HepG2 (cell line): Measurements from ENCODE around the gene COL8A1.
"Not testable (repeated sequence)": the region's sequence is repeated elsewhere in the genome, so short reads cannot be mapped to it uniquely, and the experiment has no call there.

Experiments
- ATF5 ChIP-seq: sonication (generic); formaldehyde crosslinking; IDR thresholded peaks from 2 replicates; pipeline ENCODE4 v1.4.0; 2020; ENCODE audit warnings: mild to moderate bottlenecking, low read depth, missing genetic modification reagents
- MAX ChIP-seq: IDR thresholded peaks from 2 replicates; pipeline ENCODE4 v1.6.1; 2012; ENCODE audit warnings: inconsistent platforms
- NFATC3 ChIP-seq: sonication (generic); formaldehyde crosslinking; IDR thresholded peaks from 2 replicates; pipeline ENCODE4 v1.5.1; 2020; ENCODE audit warnings: mild to moderate bottlenecking, missing genetic modification reagents
- POLR2A ChIP-seq, 2 experiments: IDR thresholded peaks; 2 replicates each; pipeline ENCODE4 v1.6.1; 2011; ENCODE audit warnings: low read depth in 2 of 2, low read length in 2 of 2, mild to moderate bottlenecking in 1 of 2, moderate library complexity in 1 of 2; ENCODE audit not compliant: insufficient read depth in 1 of 2
- TCF7L2 ChIP-seq: IDR thresholded peaks from 2 replicates; pipeline ENCODE4 v1.6.1; 2011; ENCODE audit warnings: mild to moderate bottlenecking, low read depth, low read length, moderate library complexity
- TOPORS ChIP-seq: sonication (generic); formaldehyde crosslinking; IDR thresholded peaks from 2 replicates; pipeline ENCODE4 v1.8.0; 2023; ENCODE audit warnings: mild to moderate bottlenecking, missing genetic modification reagents

GRCh38 chr3:99841949-99842348 lies 203.6 kb downstream of the COL8A1 start:
- not testable (repeated sequence) for TF ChIP-seq ATF5 (CRISPR knock-in tag); MAX; POLR2A (IDR thresholded peaks at IDR 0.05; ENCODE audit: insufficient read depth in 1 of 2, low read depth in 2 of 2, low read length in 2 of 2); TOPORS (CRISPR knock-in tag); TCF7L2; NFATC3 (CRISPR knock-in tag)
